Measurements from ENCODE around the gene KLHL29. TPM values are rescaled to one million over a fixed set of nuclear protein-coding genes. Genes with fewer than 3 reads are reported as not detected.
A peak's percentile ranks its signal among the peaks of the same experiment; 100 is the strongest.

KLHL29 gene
- total RNA-seq, 1 experiment from 2014 or later: 1.9 TPM

DNA sequence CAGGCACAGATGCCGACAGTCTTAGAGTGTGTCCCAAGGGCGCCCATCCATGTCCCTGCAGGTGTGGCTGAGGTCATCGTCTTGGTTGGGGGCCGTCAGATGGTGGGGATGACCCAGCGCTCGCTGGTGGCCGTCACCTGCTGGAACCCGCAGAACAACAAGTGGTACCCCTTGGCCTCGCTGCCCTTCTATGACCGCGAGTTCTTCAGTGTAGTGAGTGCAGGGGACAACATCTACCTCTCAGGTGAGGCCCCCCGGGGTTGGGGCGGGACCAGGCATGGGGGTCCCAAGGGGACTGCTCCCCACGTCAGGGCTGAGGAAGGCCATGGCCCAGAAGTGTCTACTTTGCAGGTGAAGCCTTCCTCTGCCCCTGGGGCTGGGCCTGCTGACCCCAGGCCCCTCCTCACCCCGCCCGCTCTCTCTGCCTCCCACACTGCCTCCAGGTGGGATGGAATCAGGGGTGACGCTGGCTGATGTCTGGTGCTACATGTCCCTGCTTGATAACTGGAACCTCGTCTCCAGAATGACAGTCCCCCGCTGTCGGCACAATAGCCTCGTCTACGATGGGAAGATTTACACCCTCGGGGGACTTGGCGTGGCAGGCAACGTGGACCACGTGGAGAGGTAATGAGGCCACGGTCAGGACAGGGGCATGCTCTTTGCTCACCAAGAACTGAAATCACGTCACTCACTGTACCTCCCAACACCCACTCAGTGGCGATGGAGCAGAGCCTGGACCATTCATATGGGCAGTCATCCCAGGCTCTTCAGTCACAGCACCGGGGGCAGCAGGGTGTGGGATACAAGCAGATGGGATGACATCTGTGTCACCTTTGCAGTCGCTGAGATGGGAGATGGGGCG lies 311.1 kb downstream of the KLHL29 start:
- Histone ChIP-seq H3K27me3 (replicated peaks) (no peaks in the 10 kb centered on the region), H3K4me1 (replicated peaks) (peaks cover 13% of the 10 kb centered on the region), H3K4me3 (no peak overlapping the region), H3K27ac (no peak overlapping the region), H3K36me3 (no peaks in the 10 kb centered on the region), H3K9me3 (replicated peaks) (no peaks in the 10 kb centered on the region)
- no peak for DNase-seq (ENCODE audit: low read depth in 1 of 2, low spot score in 2 of 2)

DNA sequence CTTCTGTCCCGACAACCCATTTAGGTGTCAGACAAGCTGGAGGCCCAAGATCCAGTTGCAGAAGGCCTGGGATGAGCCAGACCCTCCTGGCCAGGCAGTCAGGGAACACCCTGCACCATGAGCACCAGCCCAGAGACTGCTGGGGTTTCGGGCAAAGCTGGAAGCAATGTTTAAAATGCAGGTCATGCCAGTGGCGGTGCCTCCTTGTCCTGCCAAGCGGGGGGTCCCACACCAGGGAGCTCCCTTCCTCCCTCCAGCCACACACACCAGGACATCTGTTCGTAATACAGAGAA lies 311.7 kb downstream of the KLHL29 start:
- H3K36me3 ChIP-seq: no peaks in the 10 kb centered on the region
- H3K27ac ChIP-seq: no peak overlapping the region
- peaks cover 13% of the 10 kb centered on the region for H3K4me1 ChIP-seq (replicated peaks)
- H3K27me3 ChIP-seq (replicated peaks): no peaks in the 10 kb centered on the region
- no peak for DNase-seq (ENCODE audit: low read depth in 1 of 2, low spot score in 2 of 2)
- H3K4me3 ChIP-seq: no peak overlapping the region
- H3K9me3 ChIP-seq (replicated peaks): no peaks in the 10 kb centered on the region

DNA sequence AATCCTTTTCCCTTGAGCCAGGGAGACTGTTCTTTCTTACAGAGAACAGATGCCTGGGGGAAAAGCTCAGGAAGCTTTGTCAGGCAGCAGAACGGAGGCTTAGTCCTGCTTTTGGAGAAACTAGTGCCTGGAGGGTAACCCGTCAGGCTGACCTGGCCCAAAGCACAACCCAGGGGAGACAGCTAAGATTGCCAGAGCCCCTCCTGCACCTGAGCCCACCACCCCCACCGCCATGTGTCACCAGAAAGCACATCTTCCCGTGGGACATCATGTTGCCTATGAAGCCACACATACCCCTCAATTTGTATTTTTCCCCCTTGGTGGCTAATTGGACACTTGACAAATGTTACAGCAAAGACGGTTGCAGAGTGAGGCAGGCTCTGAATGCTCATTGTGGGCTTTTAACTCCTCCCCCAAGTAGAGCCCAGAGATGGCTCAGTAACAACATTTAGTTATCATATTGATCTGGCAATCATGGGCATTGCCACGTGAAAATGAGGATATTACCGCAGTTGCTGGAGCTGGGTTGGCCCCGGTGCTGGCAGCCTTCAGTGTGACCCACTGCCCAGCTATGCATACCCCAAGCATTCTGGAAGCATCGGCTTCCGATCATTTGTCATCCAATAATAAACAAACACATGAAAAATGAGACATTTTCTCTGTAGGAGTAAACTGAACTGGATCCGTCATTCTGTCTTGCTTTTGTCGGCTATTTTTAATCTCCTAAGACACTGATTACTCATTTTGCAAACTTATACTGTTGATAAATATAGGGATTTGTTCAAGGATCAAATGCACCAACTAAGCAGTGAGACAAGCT lies 312.5 kb downstream of the KLHL29 start:
- H3K36me3 ChIP-seq: no peaks in the 10 kb centered on the region
- peak in 1 of 2 experiments; percentile 30 for DNase-seq (ENCODE audit: low read depth in 1 of 2, low spot score in 2 of 2)
- peaks cover 13% of the 10 kb centered on the region for H3K4me1 ChIP-seq (replicated peaks)
- no peak overlapping the region for H3K27ac ChIP-seq
- H3K4me3 ChIP-seq: no peak overlapping the region
- no peaks in the 10 kb centered on the region for H3K9me3 ChIP-seq (replicated peaks)
- H3K27me3 ChIP-seq (replicated peaks): no peaks in the 10 kb centered on the region

DNA sequence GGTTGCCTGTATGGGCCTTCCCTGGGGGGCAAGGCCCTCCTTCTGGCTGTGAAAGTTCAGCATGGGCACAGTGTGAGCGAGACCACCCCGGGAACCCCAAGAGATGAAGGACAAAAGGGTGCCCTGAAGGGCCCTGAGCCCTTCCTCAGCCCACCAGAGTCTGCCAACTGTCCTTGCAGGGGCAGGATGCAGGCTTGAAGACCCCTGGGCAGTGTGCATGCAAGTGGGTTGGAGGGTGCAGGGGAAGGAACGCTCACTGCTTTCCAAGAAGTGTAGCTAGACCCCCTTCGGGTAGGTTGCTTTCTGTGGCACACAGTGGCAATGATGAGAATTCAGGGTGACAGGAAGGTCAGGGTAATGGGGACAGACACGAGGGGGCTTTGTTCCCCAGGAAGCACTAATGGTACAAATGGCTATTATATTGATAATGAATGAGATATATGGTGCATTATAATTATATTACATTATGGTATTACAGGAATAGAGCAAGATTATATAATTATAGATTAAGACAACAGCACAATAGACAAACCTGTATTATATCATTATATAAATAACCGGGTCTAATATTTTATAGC lies 313.2 kb downstream of the KLHL29 start:
- Histone ChIP-seq H3K36me3 (no peaks in the 10 kb centered on the region), H3K27ac (no peak overlapping the region), H3K4me1 (replicated peaks) (peaks cover 13% of the 10 kb centered on the region), H3K9me3 (replicated peaks) (no peaks in the 10 kb centered on the region), H3K4me3 (no peak overlapping the region), H3K27me3 (replicated peaks) (no peaks in the 10 kb centered on the region)
- no peak for DNase-seq (ENCODE audit: low read depth in 1 of 2, low spot score in 2 of 2)

DNA sequence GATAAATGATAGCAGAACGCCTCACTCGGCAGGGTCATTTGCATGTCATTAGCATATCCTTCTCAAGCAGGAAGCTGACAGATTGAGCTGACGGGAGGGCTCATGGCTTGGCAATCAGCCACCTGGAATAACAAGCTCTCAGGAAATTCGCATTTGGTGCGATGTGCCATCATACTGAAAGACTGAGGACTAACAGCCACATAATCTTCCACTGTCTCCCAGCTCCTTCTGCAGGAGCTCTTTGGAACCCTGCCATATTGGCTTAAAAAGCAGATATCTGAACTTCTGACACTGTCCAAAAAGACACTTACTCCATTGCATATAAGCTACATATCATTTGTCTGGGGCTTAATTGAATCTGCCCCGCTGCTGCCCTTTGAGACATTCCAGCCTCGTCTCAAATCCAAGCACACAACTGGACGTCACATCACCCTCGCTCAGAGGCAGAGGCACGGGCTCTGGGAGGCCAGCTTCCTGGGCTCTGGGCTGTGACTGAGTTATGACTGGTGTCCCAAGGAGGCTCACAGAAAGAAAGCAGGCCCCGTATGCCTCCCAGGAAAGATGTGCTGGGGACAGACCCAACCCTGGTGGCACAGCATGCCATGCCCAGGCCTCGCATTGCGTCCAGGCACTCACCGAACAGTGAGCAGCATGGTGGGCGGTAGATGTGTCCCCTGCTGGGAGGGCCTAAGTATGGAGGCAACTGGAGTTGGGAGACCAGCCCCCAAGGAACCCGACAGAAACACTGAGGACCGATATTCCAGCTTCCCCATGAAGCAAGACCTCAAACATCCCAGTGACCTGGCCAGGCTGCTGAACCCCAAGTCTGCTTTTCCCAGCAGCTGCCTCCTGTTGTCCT lies 314.0 kb downstream of the KLHL29 start:
- Histone ChIP-seq H3K4me1 (replicated peaks) (peaks cover 13% of the 10 kb centered on the region), H3K27ac (no peak overlapping the region), H3K9me3 (replicated peaks) (no peaks in the 10 kb centered on the region), H3K27me3 (replicated peaks) (no peaks in the 10 kb centered on the region), H3K36me3 (no peaks in the 10 kb centered on the region), H3K4me3 (no peak overlapping the region)
- DNase-seq (ENCODE audit: low read depth in 1 of 2, low spot score in 2 of 2): no peak

DNA sequence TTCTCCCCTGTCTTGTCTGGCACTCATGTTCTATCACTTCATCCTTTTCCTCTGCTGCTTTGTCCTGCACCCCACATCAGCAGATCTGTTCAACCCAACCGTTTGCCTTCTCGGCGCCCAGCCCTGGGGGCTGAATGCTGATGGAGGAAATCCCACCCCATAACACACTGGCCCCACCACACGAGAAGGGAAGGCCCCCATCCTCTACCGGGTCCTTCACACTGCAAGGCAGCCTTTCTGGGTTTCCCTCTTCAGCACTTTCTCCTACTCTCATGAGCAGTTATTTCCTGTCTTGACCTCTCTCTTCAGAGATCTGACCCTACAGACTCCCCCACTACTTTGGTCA lies 314.6 kb downstream of the KLHL29 start:
- no peaks in the 10 kb centered on the region for H3K9me3 ChIP-seq (replicated peaks)
- no peaks in the 10 kb centered on the region for H3K36me3 ChIP-seq
- peaks cover 13% of the 10 kb centered on the region for H3K4me1 ChIP-seq (replicated peaks)
- H3K27me3 ChIP-seq (replicated peaks): no peaks in the 10 kb centered on the region
- no peak overlapping the region for H3K27ac ChIP-seq
- no peak overlapping the region for H3K4me3 ChIP-seq
- DNase-seq (ENCODE audit: low read depth in 1 of 2, low spot score in 2 of 2): no peak

DNA sequence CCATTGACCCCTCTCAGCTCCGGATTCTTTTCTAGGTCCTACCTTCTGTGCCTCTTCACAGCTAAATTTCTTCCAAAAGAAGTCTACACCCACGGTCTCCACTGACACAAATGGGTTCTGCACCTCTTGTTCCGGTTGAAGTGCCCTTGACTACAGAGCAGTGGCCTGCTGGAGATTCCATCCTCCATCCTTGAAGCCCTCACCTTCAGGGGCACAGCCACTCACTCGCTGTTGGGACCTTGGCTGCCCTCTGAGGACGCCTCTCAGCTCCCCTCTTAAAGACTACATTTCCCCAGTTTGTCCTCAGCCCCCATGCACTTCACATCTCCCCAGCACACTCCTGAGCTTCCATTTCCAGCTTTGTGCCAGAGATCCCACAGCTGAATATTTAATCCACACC lies 315.6 kb downstream of the KLHL29 start:
- H3K27ac ChIP-seq: no peak overlapping the region
- H3K36me3 ChIP-seq: no peaks in the 10 kb centered on the region
- peaks cover 13% of the 10 kb centered on the region for H3K4me1 ChIP-seq (replicated peaks)
- H3K27me3 ChIP-seq (replicated peaks): no peaks in the 10 kb centered on the region
- H3K9me3 ChIP-seq (replicated peaks): no peaks in the 10 kb centered on the region
- no peak for DNase-seq (ENCODE audit: low read depth in 1 of 2, low spot score in 2 of 2)
- H3K4me3 ChIP-seq: no peak overlapping the region

DNA sequence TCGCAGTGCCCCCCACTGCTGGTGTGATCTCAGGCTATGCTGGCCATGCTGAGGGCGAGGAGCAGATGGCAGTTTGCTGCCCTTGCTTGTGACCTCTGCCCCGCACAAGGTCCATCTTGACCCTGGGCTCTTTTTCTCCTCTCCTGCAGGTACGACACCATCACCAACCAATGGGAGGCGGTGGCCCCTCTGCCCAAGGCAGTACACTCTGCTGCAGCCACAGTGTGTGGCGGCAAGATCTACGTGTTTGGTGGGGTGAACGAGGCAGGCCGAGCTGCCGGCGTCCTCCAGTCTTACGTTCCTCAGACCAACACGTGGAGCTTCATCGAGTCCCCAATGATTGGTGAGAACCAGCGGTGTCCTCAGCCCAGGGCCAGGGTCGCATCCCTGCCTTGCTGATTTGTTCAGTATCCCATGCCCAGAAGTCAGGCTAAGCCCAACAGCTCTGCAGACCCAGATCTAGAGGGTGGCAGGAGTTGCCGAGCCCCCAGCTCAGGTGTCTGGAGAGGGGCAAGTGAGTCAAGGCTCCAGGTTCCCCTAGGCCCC lies 318.1 kb downstream of the KLHL29 start:
- H3K4me1 ChIP-seq (replicated peaks): peaks cover 12% of the 10 kb centered on the region
- no peaks in the 10 kb centered on the region for H3K9me3 ChIP-seq (replicated peaks)
- H3K36me3 ChIP-seq: no peaks in the 10 kb centered on the region
- no peak for DNase-seq (ENCODE audit: low read depth in 1 of 2, low spot score in 2 of 2)
- no peak overlapping the region for H3K4me3 ChIP-seq
- H3K27me3 ChIP-seq (replicated peaks): no peaks in the 10 kb centered on the region
- no peak overlapping the region for H3K27ac ChIP-seq

DNA sequence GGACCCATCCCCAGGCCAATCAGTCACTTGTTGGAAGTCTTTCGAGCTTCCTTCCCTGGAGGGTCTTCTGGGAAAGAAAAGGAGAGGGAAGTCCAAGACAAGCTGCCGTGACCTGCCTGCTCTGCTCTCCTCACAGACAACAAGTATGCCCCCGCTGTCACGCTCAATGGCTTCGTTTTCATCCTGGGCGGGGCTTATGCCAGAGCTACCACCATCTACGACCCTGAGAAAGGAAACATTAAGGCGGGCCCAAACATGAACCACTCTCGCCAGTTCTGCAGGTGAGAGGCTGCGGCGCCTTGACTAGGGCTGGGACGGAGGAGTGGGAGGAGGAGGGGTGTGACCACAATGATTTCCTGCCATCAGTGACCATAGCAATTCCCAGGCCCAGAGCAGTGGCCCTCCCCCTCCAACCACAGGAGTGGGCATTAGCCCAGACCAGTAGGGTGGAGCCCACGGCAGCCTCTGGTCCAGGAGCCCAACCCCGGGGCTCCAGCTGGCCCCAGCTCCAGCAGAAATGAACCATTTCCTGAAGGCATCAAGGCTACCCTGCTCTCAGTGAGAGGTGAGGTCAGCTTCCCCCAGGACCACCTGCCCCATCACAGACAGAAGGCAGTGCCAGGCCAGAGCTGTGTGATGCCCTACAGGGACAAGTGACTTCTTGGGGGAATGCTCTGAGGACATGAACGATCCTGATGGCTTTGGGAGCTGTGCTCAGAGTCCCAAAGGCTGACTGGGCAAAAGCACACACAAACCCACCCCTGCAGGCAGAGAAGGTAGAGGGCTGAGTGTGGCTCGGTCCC lies 318.8 kb downstream of the KLHL29 start:
- no peak overlapping the region for H3K27ac ChIP-seq
- no peaks in the 10 kb centered on the region for H3K9me3 ChIP-seq (replicated peaks)
- H3K4me3 ChIP-seq: no peak overlapping the region
- H3K27me3 ChIP-seq (replicated peaks): no peaks in the 10 kb centered on the region
- no peaks in the 10 kb centered on the region for H3K36me3 ChIP-seq
- H3K4me1 ChIP-seq (replicated peaks): peaks cover 9% of the 10 kb centered on the region
- no peak for DNase-seq (ENCODE audit: low read depth in 1 of 2, low spot score in 2 of 2)

DNA sequence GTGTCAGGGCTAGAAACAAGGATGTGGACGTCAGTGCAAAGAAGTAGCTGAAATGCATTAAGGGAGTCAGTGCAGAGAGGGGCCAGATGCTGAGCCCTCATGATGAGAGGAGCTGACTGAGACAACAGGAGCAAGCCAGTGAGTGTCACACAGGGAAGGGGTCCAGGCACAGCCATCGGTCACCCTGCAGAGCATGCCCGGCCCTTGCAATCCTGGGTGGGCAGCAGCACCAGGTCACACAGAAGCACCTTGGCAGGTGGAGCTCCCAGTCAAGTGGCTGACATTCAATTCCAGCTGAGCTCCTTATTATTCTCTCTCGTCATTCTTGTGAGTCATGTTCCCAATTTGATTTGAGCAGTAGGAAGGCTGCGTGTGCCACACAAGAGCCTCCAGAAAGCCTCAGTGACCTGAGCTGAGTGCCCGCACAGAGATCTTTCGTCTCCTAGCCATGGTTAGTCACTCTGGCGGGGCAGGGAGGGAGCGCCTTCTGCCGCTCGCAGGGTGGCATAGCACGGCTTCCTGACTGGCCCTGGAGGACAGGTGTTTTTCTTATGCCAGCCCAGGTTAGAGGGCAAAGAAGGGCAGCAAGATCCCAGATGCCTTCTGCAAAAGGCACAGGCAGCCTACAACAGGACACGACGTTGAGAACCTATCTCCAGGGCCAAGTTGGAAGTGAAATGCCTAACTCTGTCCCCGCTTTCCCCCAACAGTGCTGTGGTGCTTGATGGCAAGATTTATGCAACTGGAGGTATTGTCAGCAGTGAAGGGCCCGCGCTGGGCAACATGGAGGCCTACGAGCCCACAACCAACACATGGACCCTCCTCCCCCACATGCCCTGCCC lies 321.0 kb downstream of the KLHL29 start:
- Histone ChIP-seq H3K27me3 (replicated peaks) (no peaks in the 10 kb centered on the region), H3K4me1 (replicated peaks) (peaks cover 9% of the 10 kb centered on the region), H3K9me3 (replicated peaks) (no peaks in the 10 kb centered on the region), H3K4me3 (no peak overlapping the region), H3K36me3 (no peaks in the 10 kb centered on the region), H3K27ac (no peak overlapping the region)
- no peak for DNase-seq (ENCODE audit: low read depth in 1 of 2, low spot score in 2 of 2)

DNA sequence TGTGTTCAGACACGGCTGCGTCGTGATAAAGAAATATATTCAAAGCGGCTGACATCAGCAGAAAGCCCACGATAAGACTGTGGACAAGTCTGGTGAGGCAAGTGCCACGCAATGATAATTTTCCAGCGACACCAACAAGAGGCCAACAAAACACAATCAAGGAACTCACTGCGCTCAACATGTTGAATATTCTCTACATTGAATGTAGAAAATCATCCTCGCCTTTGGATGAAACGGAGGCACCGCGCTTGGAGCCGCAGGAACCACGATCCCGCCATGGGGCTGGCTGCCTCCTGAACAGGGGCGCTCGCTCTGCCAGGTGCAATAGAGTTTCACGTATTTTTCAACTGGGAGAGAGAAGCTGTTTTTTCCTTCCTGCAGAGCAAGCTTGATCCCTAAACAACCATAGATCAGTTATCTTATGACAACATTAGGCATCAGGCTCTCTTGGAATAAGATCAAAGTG lies 321.7 kb downstream of the KLHL29 start:
- DNase-seq (ENCODE audit: low read depth in 1 of 2, low spot score in 2 of 2): no peak
- H3K9me3 ChIP-seq (replicated peaks): no peaks in the 10 kb centered on the region
- H3K36me3 ChIP-seq: no peaks in the 10 kb centered on the region
- peaks cover 9% of the 10 kb centered on the region for H3K4me1 ChIP-seq (replicated peaks)
- H3K27me3 ChIP-seq (replicated peaks): no peaks in the 10 kb centered on the region
- H3K4me3 ChIP-seq: no peak overlapping the region
- no peak overlapping the region for H3K27ac ChIP-seq

DNA sequence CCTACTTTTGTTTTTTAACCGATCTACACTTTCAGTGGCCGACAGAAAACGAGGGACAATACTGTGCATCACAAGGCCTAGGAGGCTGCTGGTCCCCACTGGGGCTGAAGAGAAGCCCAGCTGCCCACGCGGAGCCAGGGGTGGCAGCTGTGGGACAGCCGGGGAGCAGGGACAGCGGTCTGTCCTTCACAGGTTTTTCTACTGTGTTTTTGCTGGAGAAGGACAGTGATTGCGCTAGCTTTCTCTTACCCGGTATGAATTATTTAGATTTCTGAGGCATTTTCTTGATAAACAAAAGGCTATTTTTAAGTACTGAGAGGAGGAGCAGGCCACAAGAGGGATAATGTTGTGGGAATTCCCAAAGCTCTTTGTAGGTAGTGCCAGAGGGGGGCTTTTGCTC lies 322.1 kb downstream of the KLHL29 start:
- Histone ChIP-seq H3K9me3 (replicated peaks) (no peaks in the 10 kb centered on the region), H3K27ac (no peak overlapping the region), H3K4me3 (no peak overlapping the region), H3K4me1 (replicated peaks) (peaks cover 9% of the 10 kb centered on the region), H3K27me3 (replicated peaks) (no peaks in the 10 kb centered on the region), H3K36me3 (no peaks in the 10 kb centered on the region)
- DNase-seq (ENCODE audit: low read depth in 1 of 2, low spot score in 2 of 2): peak in 1 of 2 experiments; percentile 33

Data from SJSA1 (cell line).